ENCODE data around the gene BTBD16. TPM values are rescaled to one million over a fixed set of nuclear protein-coding genes. Genes with fewer than 3 reads are reported as not detected.

BTBD16 gene
- 1.2 TPM in 1 of 2 replicates, not detected in the other for total RNA-seq
- polyA plus RNA-seq (2012) = 0.09 TPM

- DNase-seq (ENCODE audit: low read depth) = no peak
These were observed at the start of gene BTBD16 for GRCh38 chr10:122271076-122271475. TSS of gene BTBD16 (plus strand) at chr10:122271296. CDS start at chr10:122275082, 3,786 bp downstream.

- peak; percentile 75 for DNase-seq (ENCODE audit: low read depth)
These were observed 49.1 kb upstream of the BTBD16 start for GRCh38 chr10:122221958-122222357.

- DNase-seq (ENCODE audit: low read depth) = no peak
These were observed 48.5 kb upstream of the BTBD16 start for GRCh38 chr10:122222638-122223037.

GRCh38 chr10:122224159-122224558 is 46.9 kb upstream of the BTBD16 start:
- DNase-seq (ENCODE audit: low read depth) = no peak

GRCh38 chr10:122225330-122225729 is 45.8 kb upstream of the BTBD16 start:
- no peak for DNase-seq (ENCODE audit: low read depth)

GRCh38 chr10:122227754-122228153 is 43.3 kb upstream of the BTBD16 start:
- no peak for DNase-seq (ENCODE audit: low read depth)

GRCh38 chr10:122229666-122230065 is 41.4 kb upstream of the BTBD16 start:
- no peak for DNase-seq (ENCODE audit: low read depth)

GRCh38 chr10:122230222-122230621 is 40.9 kb upstream of the BTBD16 start:
- no peak for DNase-seq (ENCODE audit: low read depth)

GRCh38 chr10:122232769-122233168 is 38.3 kb upstream of the BTBD16 start:
- peak; percentile 79 for DNase-seq (ENCODE audit: low read depth)

GRCh38 chr10:122233857-122234348 is 37.2 kb upstream of the BTBD16 start:
- DNase-seq (ENCODE audit: low read depth) = peak; percentile 46

GRCh38 chr10:122234416-122234815 is 36.7 kb upstream of the BTBD16 start:
- DNase-seq (ENCODE audit: low read depth) = peak; percentile 56

- no peak for DNase-seq (ENCODE audit: low read depth)
These were observed 34.3 kb upstream of the BTBD16 start for GRCh38 chr10:122236690-122237306.

GRCh38 chr10:122237331-122237990 is 33.6 kb upstream of the BTBD16 start:
- no peak for DNase-seq (ENCODE audit: low read depth)

- no peak for DNase-seq (ENCODE audit: low read depth)
These were observed 31.4 kb upstream of the BTBD16 start for GRCh38 chr10:122239578-122240257.

- no peak for DNase-seq (ENCODE audit: low read depth)
These were observed 30.7 kb upstream of the BTBD16 start for GRCh38 chr10:122240401-122240800.

GRCh38 chr10:122241836-122242235 is 29.3 kb upstream of the BTBD16 start:
- no peak for DNase-seq (ENCODE audit: low read depth)

- DNase-seq (ENCODE audit: low read depth) = no peak
These were observed 27.5 kb upstream of the BTBD16 start for GRCh38 chr10:122243550-122243949.

GRCh38 chr10:122244001-122244975 is 26.8 kb upstream of the BTBD16 start:
- no peak for DNase-seq (ENCODE audit: low read depth)

- DNase-seq (ENCODE audit: low read depth) = no peak
These were observed 26.0 kb upstream of the BTBD16 start for GRCh38 chr10:122245136-122245535.

GRCh38 chr10:122245897-122246296 is 25.2 kb upstream of the BTBD16 start:
- no peak for DNase-seq (ENCODE audit: low read depth)

All from myocyte (in vitro differentiated cells).